ENCODE results near the gene APBA1.

APBA1 gene

GRCh38 chr9:69433392-69433791, 238.8 kb downstream of the APBA1 start:
- Histone ChIP-seq H3K4me1 (no peaks in the 10 kb centered on the region), H3K9ac (no peak overlapping the region), H3K4me3 (no peak overlapping the region), H3K27ac (no peak overlapping the region), H3K27me3 (no peaks in the 10 kb centered on the region), H3K36me3 (peaks cover 66% of the 10 kb centered on the region), H4K20me1 (peaks cover 25% of the 10 kb centered on the region; the same call in 1 of the 2 replicates), H3K9me3 (no peaks in the 10 kb centered on the region), H3K4me2 (no peak overlapping the region)
- TF ChIP-seq Cebpa-rat (IDR thresholded peaks at IDR 0.05) = no peak

GRCh38 chr9:69432623-69433022, 239.5 kb downstream of the APBA1 start:
- Histone ChIP-seq H3K4me2 (no peak overlapping the region), H3K36me3 (peaks cover 73% of the 10 kb centered on the region)
- TF ChIP-seq Cebpa-rat (IDR thresholded peaks at IDR 0.05) = no peak

GRCh38 chr9:69431777-69432176, 240.4 kb downstream of the APBA1 start:
- TF ChIP-seq Cebpa-rat (IDR thresholded peaks at IDR 0.05) = no peak
- H3K9ac ChIP-seq = no peak overlapping the region
- H3K9me3 ChIP-seq = no peaks in the 10 kb centered on the region

More at GRCh38 chr9:69432623-69433022, 239.5 kb downstream of the APBA1 start:
- Histone ChIP-seq H3K27me3 (no peaks in the 10 kb centered on the region), H4K20me1 (peaks cover 29% of the 10 kb centered on the region; the same call in 1 of the 2 replicates), H3K9me3 (no peaks in the 10 kb centered on the region), H3K4me1 (no peaks in the 10 kb centered on the region), H3K27ac (no peak overlapping the region), H3K9ac (no peak overlapping the region), H3K4me3 (no peak overlapping the region)

GRCh38 chr9:69431203-69431602, 241.0 kb downstream of the APBA1 start:
- H3K4me1 ChIP-seq = peaks cover 10% of the 10 kb centered on the region
- H4K20me1 ChIP-seq = peaks cover 29% of the 10 kb centered on the region; the same call in 1 of the 2 replicates
- no peak overlapping the region for H3K4me2 ChIP-seq
- H3K9ac ChIP-seq = no peak overlapping the region
- H3K4me3 ChIP-seq = no peak overlapping the region
- TF ChIP-seq Cebpa-rat (IDR thresholded peaks at IDR 0.05) = no peak
- no peak overlapping the region for H3K27ac ChIP-seq
- peaks cover 85% of the 10 kb centered on the region for H3K36me3 ChIP-seq
- no peaks in the 10 kb centered on the region for H3K9me3 ChIP-seq
- no peaks in the 10 kb centered on the region for H3K27me3 ChIP-seq

More at GRCh38 chr9:69431777-69432176, 240.4 kb downstream of the APBA1 start:
- Histone ChIP-seq H4K20me1 (peaks cover 29% of the 10 kb centered on the region; the same call in 1 of the 2 replicates), H3K27ac (no peak overlapping the region), H3K27me3 (no peaks in the 10 kb centered on the region), H3K4me1 (peaks cover 4% of the 10 kb centered on the region), H3K4me3 (no peak overlapping the region), H3K4me2 (no peak overlapping the region), H3K36me3 (peaks cover 79% of the 10 kb centered on the region)

GRCh38 chr9:69430206-69430605, 242.0 kb downstream of the APBA1 start:
- H4K20me1 ChIP-seq = peaks cover 29% of the 10 kb centered on the region; the same call in 1 of the 2 replicates
- peaks cover 91% of the 10 kb centered on the region for H3K36me3 ChIP-seq
- no peak overlapping the region for H3K9ac ChIP-seq
- H3K4me2 ChIP-seq = no peak overlapping the region
- no peaks in the 10 kb centered on the region for H3K9me3 ChIP-seq
- H3K4me3 ChIP-seq = no peak overlapping the region
- no peaks in the 10 kb centered on the region for H3K27me3 ChIP-seq
- peaks cover 12% of the 10 kb centered on the region for H3K4me1 ChIP-seq
- no peak for TF ChIP-seq Cebpa-rat (IDR thresholded peaks at IDR 0.05)
- H3K27ac ChIP-seq = peak overlapping the region; percentile 53

- H3K4me2 ChIP-seq = no peak overlapping the region
- peaks cover 90% of the 10 kb centered on the region for H3K36me3 ChIP-seq
- TF ChIP-seq Cebpa-rat (IDR thresholded peaks at IDR 0.05) = no peak
- H3K9me3 ChIP-seq = no peaks in the 10 kb centered on the region
- peaks cover 22% of the 10 kb centered on the region for H3K4me1 ChIP-seq
- no peak overlapping the region for H3K4me3 ChIP-seq
- no peaks in the 10 kb centered on the region for H3K27me3 ChIP-seq
- no peak overlapping the region for H3K9ac ChIP-seq
- no peak overlapping the region for H3K27ac ChIP-seq
- H4K20me1 ChIP-seq = peaks cover 29% of the 10 kb centered on the region; the same call in 1 of the 2 replicates
These were observed 242.9 kb downstream of the APBA1 start for GRCh38 chr9:69429281-69429680.

GRCh38 chr9:69428017-69428785, 244.0 kb downstream of the APBA1 start:
- Histone ChIP-seq H4K20me1 (peaks cover 27% of the 10 kb centered on the region; the same call in 1 of the 2 replicates), H3K9me3 (no peaks in the 10 kb centered on the region), H3K4me3 (no peak overlapping the region), H3K36me3 (peaks cover 79% of the 10 kb centered on the region), H3K4me1 (peaks cover 22% of the 10 kb centered on the region), H3K9ac (no peak overlapping the region), H3K4me2 (no peak overlapping the region), H3K27ac (no peak overlapping the region), H3K27me3 (no peaks in the 10 kb centered on the region)
- no peak for TF ChIP-seq Cebpa-rat (IDR thresholded peaks at IDR 0.05)

- Histone ChIP-seq H3K4me3 (no peak overlapping the region), H3K9ac (peak overlapping the region; percentile 41; the same call in 1 of the 2 replicates), H3K4me2 (no peak overlapping the region), H3K27ac (peak overlapping the region; percentile 51; the same call in 1 of the 2 replicates), H3K27me3 (no peaks in the 10 kb centered on the region), H3K36me3 (peaks cover 70% of the 10 kb centered on the region), H4K20me1 (peaks cover 18% of the 10 kb centered on the region; the same call in 1 of the 2 replicates), H3K9me3 (no peaks in the 10 kb centered on the region), H3K4me1 (peaks cover 27% of the 10 kb centered on the region)
- no peak for TF ChIP-seq Cebpa-rat (IDR thresholded peaks at IDR 0.05)
These were observed 244.9 kb downstream of the APBA1 start for GRCh38 chr9:69427286-69427685.

- H3K36me3 ChIP-seq = peaks cover 50% of the 10 kb centered on the region
- no peak overlapping the region for H3K4me3 ChIP-seq
- H3K9me3 ChIP-seq = no peaks in the 10 kb centered on the region
- H3K4me1 ChIP-seq = peaks cover 28% of the 10 kb centered on the region
- no peak overlapping the region for H3K27ac ChIP-seq
- no peak overlapping the region for H3K4me2 ChIP-seq
- no peak for TF ChIP-seq Cebpa-rat (IDR thresholded peaks at IDR 0.05)
- H3K27me3 ChIP-seq = no peaks in the 10 kb centered on the region
- no peak overlapping the region for H3K9ac ChIP-seq
- H4K20me1 ChIP-seq = peaks cover 6% of the 10 kb centered on the region; the same call in 1 of the 2 replicates
These were observed 246.9 kb downstream of the APBA1 start for GRCh38 chr9:69425136-69425801.
